Trophoblast cell (in vitro differentiated cells and primary cell): ENCODE measurements around the gene RRP1B.

Source experiments
- DNase-seq, 2 donors: peaks; one replicate each; pipeline ENCODE4 v3.0.0-alpha.2; 2016
- H2AFZ ChIP-seq: 2 replicates; pipeline ENCODE4 v1.6.1; 2013; ENCODE audit warnings: low read length, moderate library complexity, mild to moderate bottlenecking; ENCODE audit not compliant: insufficient read depth, poor library complexity
- H2AK5ac ChIP-seq: 2 replicates; pipeline ENCODE4 v1.6.1; 2013; ENCODE audit warnings: mild to moderate bottlenecking, low read length
- H2BK120ac ChIP-seq: 2 replicates; pipeline ENCODE4 v1.6.1; 2013; ENCODE audit warnings: low read length, mild to moderate bottlenecking, moderate library complexity; ENCODE audit not compliant: insufficient read depth, poor library complexity
- H2BK12ac ChIP-seq: 2 replicates; pipeline ENCODE4 v1.6.1; 2013; ENCODE audit warnings: mild to moderate bottlenecking, low read length, moderate library complexity
- H2BK5ac ChIP-seq: 2 replicates; pipeline ENCODE4 v1.6.1; 2013; ENCODE audit warnings: low read length, low read depth, moderate library complexity, mild to moderate bottlenecking; ENCODE audit not compliant: poor library complexity
- H3K14ac ChIP-seq: 2 replicates; pipeline ENCODE4 v1.6.1; 2013; ENCODE audit warnings: mild to moderate bottlenecking, low read length
- H3K18ac ChIP-seq: 2 replicates; pipeline ENCODE4 v1.6.1; 2013; ENCODE audit warnings: mild to moderate bottlenecking, low read length
- H3K23ac ChIP-seq: 2 replicates; pipeline ENCODE4 v1.6.1; 2013; ENCODE audit warnings: low read length
- H3K27ac ChIP-seq: 2 replicates; pipeline ENCODE4 v1.5.1; 2013; ENCODE audit warnings: low read depth, mild to moderate bottlenecking, inconsistent platforms, low read length, moderate library complexity
- H3K27me3 ChIP-seq: 2 replicates; pipeline ENCODE4 v1.6.1; 2013; ENCODE audit warnings: inconsistent platforms, mild to moderate bottlenecking, low read length, moderate library complexity; ENCODE audit not compliant: insufficient read depth
- H3K36me3 ChIP-seq, 2 experiments: 1 replicate in 1 of 2; 2 replicates in 1 of 2; pipeline ENCODE4 v1.6.1; 2013; ENCODE audit warnings: low read length in 2 of 2, mild to moderate bottlenecking in 2 of 2, moderate library complexity in 1 of 2; ENCODE audit not compliant: insufficient read depth in 2 of 2, control insufficient read depth in 1 of 2
- H3K4ac ChIP-seq: 2 replicates; pipeline ENCODE4 v1.6.1; 2013; ENCODE audit warnings: low read depth, mild to moderate bottlenecking, low read length, moderate library complexity
- H3K4me1 ChIP-seq, 2 experiments: 1 replicate in 1 of 2; 2 replicates in 1 of 2; pipeline ENCODE4 v1.6.1; 2013; ENCODE audit warnings: low read length in 2 of 2, mild to moderate bottlenecking in 2 of 2, moderate library complexity in 1 of 2; ENCODE audit not compliant: insufficient read depth in 2 of 2, control insufficient read depth in 1 of 2
- H3K4me2 ChIP-seq: 2 replicates; pipeline ENCODE4 v1.6.1; 2013; ENCODE audit warnings: inconsistent platforms, mild to moderate bottlenecking, low read length, moderate library complexity
- H3K4me3 ChIP-seq: 2 replicates; pipeline ENCODE4 v1.5.1; 2013; ENCODE audit warnings: mild to moderate bottlenecking, low read depth, low read length, inconsistent platforms
- H3K79me1 ChIP-seq: one replicate; pipeline ENCODE4 v1.6.1; 2013; ENCODE audit warnings: low read length
- H3K79me2 ChIP-seq: 2 replicates; pipeline ENCODE4 v1.6.1; 2013; ENCODE audit warnings: low read length, mild to moderate bottlenecking; ENCODE audit not compliant: control insufficient read depth, insufficient read depth, poor library complexity
- H3K9ac ChIP-seq: 2 replicates; pipeline ENCODE4 v1.6.1; 2013; ENCODE audit warnings: mild to moderate bottlenecking, low read length
- H3K9me3 ChIP-seq: 2 replicates; pipeline ENCODE4 v1.6.1; 2013; ENCODE audit warnings: low read depth, mild to moderate bottlenecking, control low read depth, inconsistent platforms, low read length; ENCODE audit not compliant: insufficient read depth
- H4K12ac ChIP-seq: 2 replicates; pipeline ENCODE4 v1.6.1; 2013; ENCODE audit warnings: low read depth, mild to moderate bottlenecking, low read length, moderate library complexity
- H4K8ac ChIP-seq: 2 replicates; pipeline ENCODE4 v1.6.1; 2013; ENCODE audit warnings: low read depth, mild to moderate bottlenecking, low read length, moderate library complexity
- H4K91ac ChIP-seq: one replicate; pipeline ENCODE4 v1.6.1; 2013; ENCODE audit warnings: low read depth, mild to moderate bottlenecking, low read length, moderate library complexity
- WGBS: extraction: QIAGEN DNeasy Blood & Tissue Kit; methylation state at CpG from one replicate; pipeline ENCODE4 v1.1.7; 2013; ENCODE audit warnings: missing lambda C conversion rate; ENCODE audit not compliant: insufficient read length, insufficient coverage; ENCODE audit errors: extremely low coverage; 5-methylcytosine and 5-hydroxymethylcytosine counted together

Gene RRP1B

GRCh38 chr21:43733060-43733459 is 73.7 kb downstream of the RRP1B start:
- H3K79me2 ChIP-seq: peaks cover 6% of the 10 kb centered on the region
- no peak overlapping the region for H3K4me2 ChIP-seq
- peaks cover 13% of the 10 kb centered on the region for H3K79me1 ChIP-seq
- no peak overlapping the region for H2BK5ac ChIP-seq
- H3K4me3 ChIP-seq: no peak overlapping the region
- H3K4ac ChIP-seq: no peak overlapping the region
- peaks cover 12 to 14% of the 10 kb centered on the region in 2 experiments for H3K36me3 ChIP-seq
- H3K9ac ChIP-seq: no peak overlapping the region
- no peak overlapping the region for H4K91ac ChIP-seq
- no peak overlapping the region for H3K27ac ChIP-seq
- no peak overlapping the region for H2BK120ac ChIP-seq
- H3K23ac ChIP-seq: no peak overlapping the region
- no peak overlapping the region for H4K8ac ChIP-seq
- WGBS: no CpG with 5 or more reads among the region's 10 CpGs
- peaks cover 4% of the 10 kb centered on the region for H3K9me3 ChIP-seq
- H3K4me1 ChIP-seq: peaks cover 9 to 14% of the 10 kb centered on the region in 2 experiments
- H3K14ac ChIP-seq: no peak overlapping the region
- no peak overlapping the region for H2BK12ac ChIP-seq
- no peak overlapping the region for H4K12ac ChIP-seq
- no peak overlapping the region for H2AFZ ChIP-seq
- H3K18ac ChIP-seq: no peak overlapping the region
- no peak overlapping the region for H2AK5ac ChIP-seq
- no peak for DNase-seq
- no peaks in the 10 kb centered on the region for H3K27me3 ChIP-seq

GRCh38 chr21:43733529-43734071 is 74.2 kb downstream of the RRP1B start:
- Histone ChIP-seq H3K4me3 (no peak overlapping the region), H3K9me3 (peaks cover 4% of the 10 kb centered on the region), H3K27me3 (no peaks in the 10 kb centered on the region), H3K23ac (no peak overlapping the region), H3K36me3 (peaks cover 14 to 16% of the 10 kb centered on the region in 2 experiments), H3K4me2 (no peak overlapping the region), H3K4me1 (peaks cover 5 to 10% of the 10 kb centered on the region in 2 experiments), H2BK120ac (no peak overlapping the region), H3K9ac (no peak overlapping the region), H4K91ac (no peak overlapping the region), H3K4ac (no peak overlapping the region), H3K79me1 (peaks cover 8% of the 10 kb centered on the region), H3K27ac (no peak overlapping the region), H3K14ac (no peak overlapping the region), H3K18ac (no peak overlapping the region), H2BK5ac (no peak overlapping the region), H2AK5ac (no peak overlapping the region), H4K8ac (no peak overlapping the region), H3K79me2 (peaks cover 6% of the 10 kb centered on the region), H4K12ac (no peak overlapping the region), H2AFZ (no peak overlapping the region), H2BK12ac (no peak overlapping the region)
- WGBS: no CpG with 5 or more reads among the region's 15 CpGs
- peak in 1 of 2 donors; percentile 20 for DNase-seq

- no CpG with 5 or more reads among the region's 25 CpGs for WGBS
- H4K91ac ChIP-seq: no peak overlapping the region
- no peak overlapping the region for H3K18ac ChIP-seq
- H2BK12ac ChIP-seq: no peak overlapping the region
- no peak overlapping the region for H3K4ac ChIP-seq
- H3K4me3 ChIP-seq: no peak overlapping the region
- no peaks in the 10 kb centered on the region for H3K27me3 ChIP-seq
- peaks cover 2 to 7% of the 10 kb centered on the region in 2 experiments for H3K4me1 ChIP-seq
- peaks cover 14 to 16% of the 10 kb centered on the region in 2 experiments for H3K36me3 ChIP-seq
- DNase-seq: peak in 1 of 2 donors; percentile 32
- no peak overlapping the region for H2BK120ac ChIP-seq
- H3K9ac ChIP-seq: no peak overlapping the region
- no peak overlapping the region for H3K14ac ChIP-seq
- no peak overlapping the region for H2AFZ ChIP-seq
- H3K79me2 ChIP-seq: peaks cover 2% of the 10 kb centered on the region
- no peak overlapping the region for H3K4me2 ChIP-seq
- no peak overlapping the region for H3K23ac ChIP-seq
- peaks cover 1% of the 10 kb centered on the region for H3K79me1 ChIP-seq
- no peak overlapping the region for H4K8ac ChIP-seq
- H3K27ac ChIP-seq: no peak overlapping the region
- no peak overlapping the region for H4K12ac ChIP-seq
- no peak overlapping the region for H2BK5ac ChIP-seq
- no peak overlapping the region for H2AK5ac ChIP-seq
- peaks cover 4% of the 10 kb centered on the region for H3K9me3 ChIP-seq
Measured at GRCh38 chr21:43734131-43734927, 75.0 kb downstream of the RRP1B start.

- H2BK120ac ChIP-seq: no peak overlapping the region
- no peak overlapping the region for H4K91ac ChIP-seq
- no CpG with 5 or more reads among the region's 9 CpGs for WGBS
- peaks cover 0 to 4% of the 10 kb centered on the region in 2 experiments for H3K4me1 ChIP-seq
- no peaks in the 10 kb centered on the region for H3K79me2 ChIP-seq
- H2AK5ac ChIP-seq: no peak overlapping the region
- no peak overlapping the region for H3K4me2 ChIP-seq
- no peaks in the 10 kb centered on the region for H3K27me3 ChIP-seq
- no peak overlapping the region for H3K4ac ChIP-seq
- no peak overlapping the region for H3K4me3 ChIP-seq
- H4K12ac ChIP-seq: no peak overlapping the region
- H3K27ac ChIP-seq: no peak overlapping the region
- H3K23ac ChIP-seq: no peak overlapping the region
- no peaks in the 10 kb centered on the region for H3K79me1 ChIP-seq
- peaks cover 4% of the 10 kb centered on the region for H3K9me3 ChIP-seq
- no peak overlapping the region for H3K18ac ChIP-seq
- DNase-seq: no peak
- no peak overlapping the region for H2BK5ac ChIP-seq
- peaks cover 14 to 16% of the 10 kb centered on the region in 2 experiments for H3K36me3 ChIP-seq
- H3K9ac ChIP-seq: no peak overlapping the region
- no peak overlapping the region for H2AFZ ChIP-seq
- no peak overlapping the region for H2BK12ac ChIP-seq
- no peak overlapping the region for H3K14ac ChIP-seq
- no peak overlapping the region for H4K8ac ChIP-seq
Measured at GRCh38 chr21:43734928-43735229, 75.5 kb downstream of the RRP1B start.
